ENCODE data around the gene RWDD3.

RWDD3 gene

GRCh38 chr1:95230256-95230655 is 3.8 kb upstream of the RWDD3 start:
- Histone ChIP-seq H3K27ac (no peak overlapping the region), H3K4me3 (no peak overlapping the region), H3K27me3 (no peaks in the 10 kb centered on the region), H3K36me3 (no peaks in the 10 kb centered on the region), H3K4me1 (peaks cover 0 to 22% (median 5%) of the 10 kb centered on the region in 4 donors), H3K9me3 (no peaks in the 10 kb centered on the region)
- TF ChIP-seq CTCF (IDR thresholded peaks at IDR 0.05), result no peak
- DNase-seq, result no peak
- intact Hi-C loops (cut with DNase I; ENCODE audit: low total_unique reads), result loop anchor here (5.0 to 10.0 kb wide), 2 partner anchors 113 to 155 kb away; partner anchors contain the start of genes ALG14 and TLCD4

GRCh38 chr1:95230768-95231191 is 3.2 kb upstream of the RWDD3 start:
- intact Hi-C loops (cut with DNase I; ENCODE audit: low total_unique reads), result loop anchor here (5.0 to 10.0 kb wide), 2 partner anchors 113 to 156 kb away; partner anchors contain the start of genes ALG14 and TLCD4
- Histone ChIP-seq H3K36me3 (no peaks in the 10 kb centered on the region), H3K4me3 (no peak overlapping the region), H3K9me3 (no peaks in the 10 kb centered on the region), H3K27me3 (no peaks in the 10 kb centered on the region), H3K4me1 (peaks cover 0 to 27% (median 7%) of the 10 kb centered on the region in 4 donors), H3K27ac (no peak overlapping the region)
- DNase-seq, result no peak
- TF ChIP-seq CTCF (IDR thresholded peaks at IDR 0.05), result no peak

- H3K27ac ChIP-seq, result peak overlapping the region; percentile 87 to 94
- H3K9me3 ChIP-seq, result no peaks in the 10 kb centered on the region
- peak overlapping the region; percentile 73 to 94 for H3K4me3 ChIP-seq
- no peak for DNase-seq
- TF ChIP-seq CTCF (IDR thresholded peaks at IDR 0.05), result no peak
- intact Hi-C loops (cut with DNase I; ENCODE audit: low total_unique reads), result loop anchor here (5.0 to 10.0 kb wide), 2 partner anchors 115 to 158 kb away; partner anchors contain the start of genes ALG14 and TLCD4
- H3K36me3 ChIP-seq, result no peaks in the 10 kb centered on the region
- peaks cover 0 to 47% (median 23%) of the 10 kb centered on the region in 4 donors for H3K4me1 ChIP-seq
- H3K27me3 ChIP-seq, result no peaks in the 10 kb centered on the region
These were observed 1.2 kb upstream of the RWDD3 start for GRCh38 chr1:95232646-95233318.

GRCh38 chr1:95233319-95233736 is 682 bp upstream of the RWDD3 start:
- peak overlapping the region; percentile 87 to 94 for H3K27ac ChIP-seq
- intact Hi-C loops (cut with DNase I; ENCODE audit: low total_unique reads), result loop anchor here (5.0 to 10.0 kb wide), 2 partner anchors 116 to 159 kb away; partner anchors contain the start of genes ALG14 and TLCD4

More at GRCh38 chr1:95233319-95233736, 682 bp upstream of the RWDD3 start:
- TF ChIP-seq CTCF (IDR thresholded peaks at IDR 0.05), result no peak
- no peaks in the 10 kb centered on the region for H3K27me3 ChIP-seq
- peak overlapping the region; percentile 73 to 94 for H3K4me3 ChIP-seq
- DNase-seq, result peak; percentile 38 to 69
- peaks cover 0 to 50% (median 25%) of the 10 kb centered on the region in 4 donors for H3K4me1 ChIP-seq
- H3K36me3 ChIP-seq, result no peaks in the 10 kb centered on the region
- H3K9me3 ChIP-seq, result no peaks in the 10 kb centered on the region
